ENCODE measurements around the gene RPRD2. TPM values are rescaled to one million over a fixed set of nuclear protein-coding genes. Genes with fewer than 3 reads are reported as not detected.

The RPRD2 gene
- total RNA-seq, 1 experiment from 2014 or later = 46.6 TPM

GRCh38 chr1:150422541-150422940, 58.6 kb downstream of the RPRD2 start:
- ChIA-PET POLR2A (ENCODE audit: low non-redundant PET) (no interaction called here), CTCF (no interaction called here)

GRCh38 chr1:150429805-150430204, 65.9 kb downstream of the RPRD2 start:
- no peak for TF ChIP-seq EZH2 (IDR thresholded peaks at IDR 0.05; ENCODE audit: borderline replicate concordance, low read depth, low read length, poor library complexity, severe bottlenecking)
- TF ChIP-seq CTCF (conservative IDR thresholded peaks at IDR 0.05; ENCODE audit: low read depth, low read length) = peak; percentile 38
- no peak overlapping the region for H3K27ac ChIP-seq (ENCODE audit: low read depth, low read length, poor library complexity, severe bottlenecking)
- POLR2A ChIA-PET (ENCODE audit: low non-redundant PET) = interaction anchor here (0.5 kb wide), 1 partner anchor 551 kb away, joined by 6 read pairs; no protein-coding TSS in a partner anchor
- no peaks in the 10 kb centered on the region for H3K4me1 ChIP-seq (ENCODE audit: insufficient read depth, low read length, poor library complexity, severe bottlenecking)
- BruUV-seq (replicated peaks) = no TSS peak
- CTCF ChIA-PET = no interaction called here
- H3K9me3 ChIP-seq (ENCODE audit: low read depth, low read length, poor library complexity, severe bottlenecking) = no peaks in the 10 kb centered on the region
- no peaks in the 10 kb centered on the region for H3K36me3 ChIP-seq (ENCODE audit: insufficient read depth, low read length, poor library complexity, severe bottlenecking)
- H3K4me3 ChIP-seq (ENCODE audit: low read depth, low read length, poor library complexity, severe bottlenecking) = no peak overlapping the region
- DNase-seq (ENCODE audit: low spot score) = peak; percentile 30
- H3K27me3 ChIP-seq (replicated peaks; ENCODE audit: insufficient read depth, low read depth, low read length, poor library complexity) = no peaks in the 10 kb centered on the region
- intact Hi-C loops (cut with micrococcal nuclease; ENCODE audit: unreplicated experiment) = loop anchor here (5.0 kb wide), 1 partner anchor 33 kb away; no protein-coding TSS in a partner anchor

More at GRCh38 chr1:150422541-150422940, 58.6 kb downstream of the RPRD2 start:
- intact Hi-C loops (cut with micrococcal nuclease; ENCODE audit: unreplicated experiment) = no loop called here
- no TSS peak for BruUV-seq (replicated peaks)
- no peak overlapping the region for H3K4me3 ChIP-seq (ENCODE audit: low read depth, low read length, poor library complexity, severe bottlenecking)
- H3K9me3 ChIP-seq (ENCODE audit: low read depth, low read length, poor library complexity, severe bottlenecking) = no peaks in the 10 kb centered on the region
- H3K27me3 ChIP-seq (replicated peaks; ENCODE audit: insufficient read depth, low read depth, low read length, poor library complexity) = no peaks in the 10 kb centered on the region
- no peak overlapping the region for H3K27ac ChIP-seq (ENCODE audit: low read depth, low read length, poor library complexity, severe bottlenecking)
- TF ChIP-seq CTCF (conservative IDR thresholded peaks at IDR 0.05; ENCODE audit: low read depth, low read length) (no peak), EZH2 (IDR thresholded peaks at IDR 0.05; ENCODE audit: borderline replicate concordance, low read depth, low read length, poor library complexity, severe bottlenecking) (no peak)
- DNase-seq (ENCODE audit: low spot score) = no peak
- peaks cover 15% of the 10 kb centered on the region for H3K36me3 ChIP-seq (ENCODE audit: insufficient read depth, low read length, poor library complexity, severe bottlenecking)
- H3K4me1 ChIP-seq (ENCODE audit: insufficient read depth, low read length, poor library complexity, severe bottlenecking) = no peaks in the 10 kb centered on the region

- Histone ChIP-seq H3K27ac (ENCODE audit: low read depth, low read length, poor library complexity, severe bottlenecking) (no peak overlapping the region), H3K4me1 (ENCODE audit: insufficient read depth, low read length, poor library complexity, severe bottlenecking) (no peaks in the 10 kb centered on the region), H3K4me3 (ENCODE audit: low read depth, low read length, poor library complexity, severe bottlenecking) (no peak overlapping the region), H3K27me3 (replicated peaks; ENCODE audit: insufficient read depth, low read depth, low read length, poor library complexity) (no peaks in the 10 kb centered on the region), H3K36me3 (ENCODE audit: insufficient read depth, low read length, poor library complexity, severe bottlenecking) (peaks cover 29% of the 10 kb centered on the region), H3K9me3 (ENCODE audit: low read depth, low read length, poor library complexity, severe bottlenecking) (no peaks in the 10 kb centered on the region)
- TF ChIP-seq CTCF (conservative IDR thresholded peaks at IDR 0.05; ENCODE audit: low read depth, low read length) = no peak
- no peak for TF ChIP-seq EZH2 (IDR thresholded peaks at IDR 0.05; ENCODE audit: borderline replicate concordance, low read depth, low read length, poor library complexity, severe bottlenecking)
- ChIA-PET CTCF (no interaction called here), POLR2A (ENCODE audit: low non-redundant PET) (no interaction called here)
- DNase-seq (ENCODE audit: low spot score) = no peak
- BruUV-seq (replicated peaks) = no TSS peak
- intact Hi-C loops (cut with micrococcal nuclease; ENCODE audit: unreplicated experiment) = no loop called here
Observed at GRCh38 chr1:150441121-150441520, 77.2 kb downstream of the RPRD2 start.

Measured in A673 (cell line).